HG02588 (cell line): ENCODE data around the gene STK35.
"Not testable (repeated sequence)": the region's sequence is repeated elsewhere in the genome, so short reads cannot be mapped to it uniquely, and the experiment has no call there.

Source experiments
- ATAC-seq: cut with Tn5 transposase; IDR thresholded peaks from one replicate; pipeline ENCODE4 v1.9.1; 2021; ENCODE audit warnings: mild to moderate bottlenecking, moderate library complexity; ENCODE audit not compliant: unreplicated experiment

STK35 gene

GRCh38 chr20:2179233-2179580, 77.6 kb downstream of the STK35 start:
- no peak for ATAC-seq

- ATAC-seq = no peak
Measured at GRCh38 chr20:2179949-2180348, 78.3 kb downstream of the STK35 start.

GRCh38 chr20:2183381-2183780, 81.8 kb downstream of the STK35 start:
- ATAC-seq = no peak

GRCh38 chr20:2184933-2185332, 83.3 kb downstream of the STK35 start:
- ATAC-seq = not testable (repeated sequence)

GRCh38 chr20:2195614-2196013, 94.0 kb downstream of the STK35 start:
- no peak for ATAC-seq

GRCh38 chr20:2197166-2197565, 95.5 kb downstream of the STK35 start:
- no peak for ATAC-seq
